ENCODE results near the gene ARHGAP25. TPM values are rescaled to one million over a fixed set of nuclear protein-coding genes. Genes with fewer than 3 reads are reported as not detected.

The ARHGAP25 gene
- total RNA-seq, 1 experiment from 2014 or later: 0.27 TPM

DNA sequence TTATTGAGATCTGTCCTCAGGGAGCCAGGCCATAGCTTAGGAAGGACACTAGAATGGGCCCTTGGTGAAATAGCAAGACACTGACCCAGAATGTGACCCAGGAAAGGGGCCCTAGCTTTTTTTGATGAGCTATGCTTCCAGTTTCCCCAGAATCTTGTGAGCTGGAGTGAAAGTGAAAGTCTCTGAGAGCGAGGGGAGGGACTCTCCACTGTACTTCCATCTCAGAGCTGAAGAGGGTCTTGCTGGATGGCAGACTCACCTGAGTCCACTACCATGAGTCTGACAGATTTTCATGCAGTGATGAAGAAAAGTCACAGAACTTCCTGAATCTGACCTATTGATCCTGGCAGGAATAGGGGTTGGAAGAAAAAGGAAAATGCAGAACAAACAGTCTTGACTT lies 3.1 kb downstream of the ARHGAP25 start:
- ATAC-seq (no peak), DNase-seq (ENCODE audit: low read depth, low spot score) (no peak)
- Histone ChIP-seq H3K4me2 (ENCODE audit: low read length) (no peak overlapping the region), H3K9me3 (ENCODE audit: control insufficient read depth in 1 of 2, insufficient read depth in 1 of 2, low read depth in 1 of 2, low read length in 2 of 2) (no peaks in the 10 kb centered on the region), H2AFZ (ENCODE audit: low read depth, low read length, poor library complexity, severe bottlenecking) (no peak overlapping the region), H3K9me2 (ENCODE audit: insufficient read depth) (no peaks in the 10 kb centered on the region), H3K4me1 (ENCODE audit: control insufficient read depth in 1 of 2, insufficient read depth in 2 of 2, low read length in 2 of 2) (no peaks in the 10 kb centered on the region), H3K36me3 (ENCODE audit: control insufficient read depth in 1 of 2, insufficient read depth in 2 of 2, low read length in 2 of 2) (no peaks in the 10 kb centered on the region), H3K27me3 (ENCODE audit: insufficient read depth, low read length) (0 out of 2 replicates have a peak, but pooled peaks cover 11% of the 10 kb centered on the region), H3K27ac (ENCODE audit: low read depth, low read length) (no peak overlapping the region), H4K20me1 (ENCODE audit: insufficient read depth) (no peaks in the 10 kb centered on the region), H3K9ac (ENCODE audit: low read length) (no peak overlapping the region), H3K4me3 (replicated peaks in 1 of 2; ENCODE audit: low read depth in 1 of 2, low read length in 2 of 2) (no peak overlapping the region), H3K79me2 (ENCODE audit: insufficient read depth, low read length) (no peaks in the 10 kb centered on the region)
- ChIA-PET POLR2A (no interaction called here), RAD21 (ENCODE audit: low non-redundant PET in 1 of 2, low total read pairs in 2 of 2, uncharacterized antibody in 2 of 2, unreplicated experiment in 2 of 2) (no interaction called here), CTCF (interaction anchor here (1.5 to 2.2 kb wide), 2 partner anchors 8 to 14 kb away, joined by 3 to 9 read pairs; no protein-coding TSS in a partner anchor)
- TF ChIP-seq SP1 (IDR thresholded peaks at IDR 0.05; ENCODE audit: low read depth): no peak
- TF ChIP-seq SRF (IDR thresholded peaks at IDR 0.05; ENCODE audit: low read depth): no peak
- TF ChIP-seq, protein P1, sequence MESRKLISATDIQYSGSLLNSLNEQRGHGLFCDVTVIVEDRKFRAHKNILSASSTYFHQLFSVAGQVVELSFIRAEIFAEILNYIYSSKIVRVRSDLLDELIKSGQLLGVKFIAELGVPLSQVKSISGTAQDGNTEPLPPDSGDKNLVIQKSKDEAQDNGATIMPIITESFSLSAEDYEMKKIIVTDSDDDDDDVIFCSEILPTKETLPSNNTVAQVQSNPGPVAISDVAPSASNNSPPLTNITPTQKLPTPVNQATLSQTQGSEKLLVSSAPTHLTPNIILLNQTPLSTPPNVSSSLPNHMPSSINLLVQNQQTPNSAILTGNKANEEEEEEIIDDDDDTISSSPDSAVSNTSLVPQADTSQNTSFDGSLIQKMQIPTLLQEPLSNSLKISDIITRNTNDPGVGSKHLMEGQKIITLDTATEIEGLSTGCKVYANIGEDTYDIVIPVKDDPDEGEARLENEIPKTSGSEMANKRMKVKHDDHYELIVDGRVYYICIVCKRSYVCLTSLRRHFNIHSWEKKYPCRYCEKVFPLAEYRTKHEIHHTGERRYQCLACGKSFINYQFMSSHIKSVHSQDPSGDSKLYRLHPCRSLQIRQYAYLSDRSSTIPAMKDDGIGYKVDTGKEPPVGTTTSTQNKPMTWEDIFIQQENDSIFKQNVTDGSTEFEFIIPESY (IDR thresholded peaks at IDR 0.05; ENCODE audit: extremely low read depth, insufficient replicate concordance, low read length): no peak
- TF ChIP-seq TCF7L2 (IDR thresholded peaks at IDR 0.05; ENCODE audit: borderline replicate concordance, extremely low read depth, insufficient read depth, insufficient read length): no peak
- TF ChIP-seq, protein P2, sequence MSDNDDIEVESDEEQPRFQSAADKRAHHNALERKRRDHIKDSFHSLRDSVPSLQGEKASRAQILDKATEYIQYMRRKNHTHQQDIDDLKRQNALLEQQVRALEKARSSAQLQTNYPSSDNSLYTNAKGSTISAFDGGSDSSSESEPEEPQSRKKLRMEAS (IDR thresholded peaks at IDR 0.05): no peak
- TF ChIP-seq SIN3A (IDR thresholded peaks at IDR 0.05; ENCODE audit: low read depth): no peak
- no peak for TF ChIP-seq EZH2 (IDR thresholded peaks at IDR 0.05)
- TF ChIP-seq, protein P3, sequence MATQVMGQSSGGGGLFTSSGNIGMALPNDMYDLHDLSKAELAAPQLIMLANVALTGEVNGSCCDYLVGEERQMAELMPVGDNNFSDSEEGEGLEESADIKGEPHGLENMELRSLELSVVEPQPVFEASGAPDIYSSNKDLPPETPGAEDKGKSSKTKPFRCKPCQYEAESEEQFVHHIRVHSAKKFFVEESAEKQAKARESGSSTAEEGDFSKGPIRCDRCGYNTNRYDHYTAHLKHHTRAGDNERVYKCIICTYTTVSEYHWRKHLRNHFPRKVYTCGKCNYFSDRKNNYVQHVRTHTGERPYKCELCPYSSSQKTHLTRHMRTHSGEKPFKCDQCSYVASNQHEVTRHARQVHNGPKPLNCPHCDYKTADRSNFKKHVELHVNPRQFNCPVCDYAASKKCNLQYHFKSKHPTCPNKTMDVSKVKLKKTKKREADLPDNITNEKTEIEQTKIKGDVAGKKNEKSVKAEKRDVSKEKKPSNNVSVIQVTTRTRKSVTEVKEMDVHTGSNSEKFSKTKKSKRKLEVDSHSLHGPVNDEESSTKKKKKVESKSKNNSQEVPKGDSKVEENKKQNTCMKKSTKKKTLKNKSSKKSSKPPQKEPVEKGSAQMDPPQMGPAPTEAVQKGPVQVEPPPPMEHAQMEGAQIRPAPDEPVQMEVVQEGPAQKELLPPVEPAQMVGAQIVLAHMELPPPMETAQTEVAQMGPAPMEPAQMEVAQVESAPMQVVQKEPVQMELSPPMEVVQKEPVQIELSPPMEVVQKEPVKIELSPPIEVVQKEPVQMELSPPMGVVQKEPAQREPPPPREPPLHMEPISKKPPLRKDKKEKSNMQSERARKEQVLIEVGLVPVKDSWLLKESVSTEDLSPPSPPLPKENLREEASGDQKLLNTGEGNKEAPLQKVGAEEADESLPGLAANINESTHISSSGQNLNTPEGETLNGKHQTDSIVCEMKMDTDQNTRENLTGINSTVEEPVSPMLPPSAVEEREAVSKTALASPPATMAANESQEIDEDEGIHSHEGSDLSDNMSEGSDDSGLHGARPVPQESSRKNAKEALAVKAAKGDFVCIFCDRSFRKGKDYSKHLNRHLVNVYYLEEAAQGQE (IDR thresholded peaks at IDR 0.05; ENCODE audit: low read depth): no peak
- TF ChIP-seq YY1 (IDR thresholded peaks at IDR 0.05; ENCODE audit: extremely low read depth, insufficient replicate concordance, low read depth, low read length): no peak
- TF ChIP-seq JUND (IDR thresholded peaks at IDR 0.05): no peak
- TF ChIP-seq CEBPB (IDR thresholded peaks at IDR 0.05; ENCODE audit: low read depth): no peak
- TF ChIP-seq EGR1 (IDR thresholded peaks at IDR 0.05; ENCODE audit: low read depth): no peak
- TF ChIP-seq ELF1 (IDR thresholded peaks at IDR 0.05; ENCODE audit: borderline replicate concordance, low read depth): no peak
- TF ChIP-seq, protein P4, sequence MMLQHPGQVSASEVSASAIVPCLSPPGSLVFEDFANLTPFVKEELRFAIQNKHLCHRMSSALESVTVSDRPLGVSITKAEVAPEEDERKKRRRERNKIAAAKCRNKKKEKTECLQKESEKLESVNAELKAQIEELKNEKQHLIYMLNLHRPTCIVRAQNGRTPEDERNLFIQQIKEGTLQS (IDR thresholded peaks at IDR 0.05): no peak
- TF ChIP-seq, protein P5, sequence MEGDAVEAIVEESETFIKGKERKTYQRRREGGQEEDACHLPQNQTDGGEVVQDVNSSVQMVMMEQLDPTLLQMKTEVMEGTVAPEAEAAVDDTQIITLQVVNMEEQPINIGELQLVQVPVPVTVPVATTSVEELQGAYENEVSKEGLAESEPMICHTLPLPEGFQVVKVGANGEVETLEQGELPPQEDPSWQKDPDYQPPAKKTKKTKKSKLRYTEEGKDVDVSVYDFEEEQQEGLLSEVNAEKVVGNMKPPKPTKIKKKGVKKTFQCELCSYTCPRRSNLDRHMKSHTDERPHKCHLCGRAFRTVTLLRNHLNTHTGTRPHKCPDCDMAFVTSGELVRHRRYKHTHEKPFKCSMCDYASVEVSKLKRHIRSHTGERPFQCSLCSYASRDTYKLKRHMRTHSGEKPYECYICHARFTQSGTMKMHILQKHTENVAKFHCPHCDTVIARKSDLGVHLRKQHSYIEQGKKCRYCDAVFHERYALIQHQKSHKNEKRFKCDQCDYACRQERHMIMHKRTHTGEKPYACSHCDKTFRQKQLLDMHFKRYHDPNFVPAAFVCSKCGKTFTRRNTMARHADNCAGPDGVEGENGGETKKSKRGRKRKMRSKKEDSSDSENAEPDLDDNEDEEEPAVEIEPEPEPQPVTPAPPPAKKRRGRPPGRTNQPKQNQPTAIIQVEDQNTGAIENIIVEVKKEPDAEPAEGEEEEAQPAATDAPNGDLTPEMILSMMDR (IDR thresholded peaks at IDR 0.05 in 2 of 3, conservative IDR thresholded peaks at IDR 0.05 in 1 of 3; ENCODE audit: borderline replicate concordance in 1 of 3, insufficient read depth in 1 of 3, low read depth in 2 of 3, low read length in 2 of 3): no peak
- no peak for TF ChIP-seq ZNF274 (IDR thresholded peaks at IDR 0.05; ENCODE audit: low read depth, low read length)
- TF ChIP-seq POLR2AphosphoS5 (IDR thresholded peaks at IDR 0.05; ENCODE audit: low read depth, low read length): no peak
- TF ChIP-seq ZFX (IDR thresholded peaks at IDR 0.05): no peak
- BruUV-seq (replicated peaks): no TSS peak
- intact Hi-C loops (cut with micrococcal nuclease): no loop called here
